Gastroesophageal sphincter (tissue), 3 donors: Measurements from ENCODE around the gene PPM1L.

Experiments
- CTCF ChIP-seq, 4 experiments: fragments of 200-600 bp in 2 of 4; fragments of 450-650 bp in 2 of 4; sonication (generic) in 1 of 4; IDR thresholded peaks; one replicate each; pipeline ENCODE4 v1.5.1; 2017 to 2019; ENCODE audit warnings: antibody characterized with exemption in 4 of 4, mild to moderate bottlenecking in 2 of 4, moderate library complexity in 2 of 4
- EP300 ChIP-seq: sonication (generic); formaldehyde crosslinking; IDR thresholded peaks from one replicate; pipeline ENCODE4 v1.6.1; 2017; ENCODE audit warnings: antibody characterized with exemption, mild to moderate bottlenecking
- POLR2A ChIP-seq, 2 donors: fragments of 450-650 bp; IDR thresholded peaks; one replicate each; pipeline ENCODE4 v1.6.1; 2017; ENCODE audit warnings: antibody characterized with exemption in 2 of 2, mild to moderate bottlenecking in 2 of 2, moderate library complexity in 1 of 2
- POLR2AphosphoS5 ChIP-seq: sonication (generic); formaldehyde crosslinking; IDR thresholded peaks from one replicate; pipeline ENCODE4 v1.6.1; 2017; ENCODE audit warnings: antibody characterized with exemption

- TF ChIP-seq CTCF (IDR thresholded peaks at IDR 0.05) (no peak), POLR2AphosphoS5 (no peak), POLR2A (IDR thresholded peaks at IDR 0.05) (no peak), EP300 (no peak)
Observed at GRCh38 chr3:160945336-160945735, 189.3 kb downstream of the PPM1L start.
